Measurements from ENCODE around the gene GALNT16.

GALNT16 gene

GRCh38 chr14:69280746-69281291 lies 20.9 kb downstream of the GALNT16 start:
- POLR2A ChIA-PET (ENCODE audit: low non-redundant PET): no interaction called here
- CTCF ChIA-PET: no interaction called here
- no peak for TF ChIP-seq CTCF (conservative IDR thresholded peaks at IDR 0.05; ENCODE audit: low read depth)
- DNase-seq (ENCODE audit: low spot score): no peak
- no peak overlapping the region for H3K27ac ChIP-seq

GRCh38 chr14:69281450-69282169 lies 21.7 kb downstream of the GALNT16 start:
- DNase-seq (ENCODE audit: low spot score): no peak
- CTCF ChIA-PET: no interaction called here
- H3K27ac ChIP-seq: no peak overlapping the region
- POLR2A ChIA-PET (ENCODE audit: low non-redundant PET): no interaction called here
- TF ChIP-seq CTCF (conservative IDR thresholded peaks at IDR 0.05; ENCODE audit: low read depth): no peak

GRCh38 chr14:69282448-69282847 lies 22.5 kb downstream of the GALNT16 start:
- TF ChIP-seq CTCF (conservative IDR thresholded peaks at IDR 0.05; ENCODE audit: low read depth): no peak

GRCh38 chr14:69284170-69284569 lies 24.2 kb downstream of the GALNT16 start:
- CTCF ChIA-PET: no interaction called here
- no peak for DNase-seq (ENCODE audit: low spot score)
- POLR2A ChIA-PET (ENCODE audit: low non-redundant PET): no interaction called here
- TF ChIP-seq CTCF (conservative IDR thresholded peaks at IDR 0.05; ENCODE audit: low read depth): no peak
- H3K27ac ChIP-seq: no peak overlapping the region

More at GRCh38 chr14:69282448-69282847, 22.5 kb downstream of the GALNT16 start:
- no peak overlapping the region for H3K27ac ChIP-seq
- no peak for DNase-seq (ENCODE audit: low spot score)
- ChIA-PET CTCF (no interaction called here), POLR2A (ENCODE audit: low non-redundant PET) (no interaction called here)

- no peak for DNase-seq (ENCODE audit: low spot score)
- no peak overlapping the region for H3K27ac ChIP-seq
- ChIA-PET POLR2A (ENCODE audit: low non-redundant PET) (no interaction called here), CTCF (interaction anchor here (0.6 kb wide), 1 partner anchor 37 kb away, joined by 3 read pairs; no protein-coding TSS in a partner anchor)
- no peak for TF ChIP-seq CTCF (conservative IDR thresholded peaks at IDR 0.05; ENCODE audit: low read depth)
These were observed 25.8 kb downstream of the GALNT16 start for GRCh38 chr14:69285661-69286255.

GRCh38 chr14:69287098-69288010 lies 27.4 kb downstream of the GALNT16 start:
- no peak for TF ChIP-seq CTCF (conservative IDR thresholded peaks at IDR 0.05; ENCODE audit: low read depth)
- no peak for DNase-seq (ENCODE audit: low spot score)
- ChIA-PET POLR2A (ENCODE audit: low non-redundant PET) (no interaction called here), CTCF (interaction anchor here (0.6 kb wide), 1 partner anchor 40 kb away, joined by 3 read pairs; no protein-coding TSS in a partner anchor)
- no peak overlapping the region for H3K27ac ChIP-seq

Data from RWPE1 (cell line).